Measurements from ENCODE around the gene CACNA1C. TPM values are rescaled to one million over a fixed set of nuclear protein-coding genes. Genes with fewer than 3 reads are reported as not detected.

CACNA1C gene
- total and polyA plus RNA-seq, 2 of the 4 experiments (the other 2 are of a cell fraction), result 1.6 to 2.6 TPM

GRCh38 chr12:2057795-2058408 lies 5.1 kb downstream of the CACNA1C start:
- H3K27me3 ChIP-seq (ENCODE audit: control insufficient read depth, insufficient read depth, low read length), result no peaks in the 10 kb centered on the region; the same call in 1 of the 2 replicates

More at GRCh38 chr12:2057795-2058408, 5.1 kb downstream of the CACNA1C start:
- Histone ChIP-seq H3K9ac (ENCODE audit: low read depth, low read length) (no peak overlapping the region), H3K4me2 (ENCODE audit: low read depth, low read length) (no peak overlapping the region), H4K91ac (ENCODE audit: insufficient read depth, low read depth, low read length) (no peak overlapping the region), H3K14ac (replicated peaks; ENCODE audit: low read depth, low read length) (no peak overlapping the region), H3K9me3 (ENCODE audit: control insufficient read depth, insufficient read depth, low read length) (no peaks in the 10 kb centered on the region), H3K27ac (ENCODE audit: insufficient read depth, low read length) (no peak overlapping the region), H3K36me3 (ENCODE audit: control insufficient read depth, insufficient read depth, low read length) (no peaks in the 10 kb centered on the region), H3K23ac (ENCODE audit: low read depth, low read length) (no peak overlapping the region), H2BK20ac (ENCODE audit: low read depth, low read length) (no peak overlapping the region), H2AK5ac (ENCODE audit: low read depth, low read length) (no peak overlapping the region; the same call in 1 of the 2 replicates), H3K4me1 (ENCODE audit: control insufficient read depth, insufficient read depth, low read length) (peaks cover 5% of the 10 kb centered on the region; the same call in 1 of the 2 replicates), H4K20me1 (ENCODE audit: insufficient read depth, low read length) (peaks cover 14% of the 10 kb centered on the region; the same call in 1 of the 2 replicates), H3K18ac (ENCODE audit: low read depth, low read length) (no peak overlapping the region), H3K56ac (ENCODE audit: extremely low read depth, insufficient read depth, low read length) (no peak overlapping the region), H3K4ac (ENCODE audit: low read depth, low read length) (peak overlapping the region; percentile 40; the same call in 1 of the 2 replicates), H2BK120ac (ENCODE audit: low read depth, low read length) (no peak overlapping the region), H4K5ac (ENCODE audit: low read depth, low read length) (no peak overlapping the region), H3K9me1 (ENCODE audit: insufficient read depth, low read length) (peaks cover 4% of the 10 kb centered on the region; the same call in 1 of the 2 replicates), H2AK9ac (replicated peaks; ENCODE audit: low read depth, low read length, poor library complexity) (no peak overlapping the region), H2BK15ac (ENCODE audit: low read depth, low read length) (no peak overlapping the region), H3K79me1 (ENCODE audit: low read depth in 1 of 2, low read length in 2 of 2) (peaks cover 14 to 58% of the 10 kb centered on the region in 2 experiments; a peak in 3 of 4 replicates), H3K4me3 (ENCODE audit: insufficient read depth, low read depth, low read length) (no peak overlapping the region), H2AFZ (replicated peaks; ENCODE audit: low read length, poor library complexity) (no peak overlapping the region), H4K8ac (ENCODE audit: low read depth in 2 of 2, low read length in 2 of 2) (no peak overlapping the region), H2BK5ac (ENCODE audit: low read depth, low read length, poor library complexity, severe bottlenecking) (no peak overlapping the region)
- ATAC-seq (ENCODE audit: low read depth), result no peak
- dilution Hi-C loops (cut with HindIII; ENCODE audit: low sequenced_read_pairs, unreplicated experiment) (no loop called here), in situ Hi-C loops (cut with MboI; ENCODE audit: low sequenced_read_pairs) (loop anchor here (5.0 to 10.0 kb wide), 2 partner anchors 224 to 527 kb away; no protein-coding TSS in a partner anchor), intact Hi-C loops (cut with micrococcal nuclease) (loop anchor here (1.0 to 2.0 kb wide), 4 partner anchors 215 to 525 kb away; no protein-coding TSS in a partner anchor)
- no TSS peak for BruUV-seq (replicated peaks)
- no peak for DNase-seq
- TF ChIP-seq CTCF (conservative IDR thresholded peaks at IDR 0.05; ENCODE audit: low read depth, low read length) (no peak), CEBPB (IDR thresholded peaks at IDR 0.05; ENCODE audit: low read depth, low read length) (no peak), POLR2A (IDR thresholded peaks at IDR 0.05; ENCODE audit: low read depth, low read length) (no peak), MXI1 (IDR thresholded peaks at IDR 0.05; ENCODE audit: borderline replicate concordance, low read depth, low read length) (no peak), MAZ (IDR thresholded peaks at IDR 0.05; ENCODE audit: borderline replicate concordance, low read depth, low read length) (no peak), ELK1 (IDR thresholded peaks at IDR 0.05; ENCODE audit: borderline replicate concordance, low read depth, low read length) (no peak), RFX5 (IDR thresholded peaks at IDR 0.05; ENCODE audit: low read depth, low read length) (no peak), NFE2L2 (IDR thresholded peaks at IDR 0.05; ENCODE audit: low read depth, low read length) (no peak), CHD1 (IDR thresholded peaks at IDR 0.05; ENCODE audit: low read depth, low read length) (no peak)
- TF ChIP-seq, protein P1, sequence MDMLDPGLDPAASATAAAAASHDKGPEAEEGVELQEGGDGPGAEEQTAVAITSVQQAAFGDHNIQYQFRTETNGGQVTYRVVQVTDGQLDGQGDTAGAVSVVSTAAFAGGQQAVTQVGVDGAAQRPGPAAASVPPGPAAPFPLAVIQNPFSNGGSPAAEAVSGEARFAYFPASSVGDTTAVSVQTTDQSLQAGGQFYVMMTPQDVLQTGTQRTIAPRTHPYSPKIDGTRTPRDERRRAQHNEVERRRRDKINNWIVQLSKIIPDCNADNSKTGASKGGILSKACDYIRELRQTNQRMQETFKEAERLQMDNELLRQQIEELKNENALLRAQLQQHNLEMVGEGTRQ (IDR thresholded peaks at IDR 0.05; ENCODE audit: low read depth, low read length), result no peak
- CTCF ChIA-PET, result no interaction called here
- 76% methylated on average over 2 of the region's 8 CpGs; no CpG with 5 or more reads in 1 of the 2 experiments for WGBS, 2 experiments (ENCODE audit: extremely low coverage in 2 of 2, insufficient read length in 1 of 2)
- POLR2A ChIA-PET (ENCODE audit: unreplicated experiment), result no interaction called here

Measured in IMR-90 (cell line).